ENCODE data around the gene TSKU.

GRCh38 chr11:76773921-76774361 lies 9.2 kb upstream of the TSKU start:
- TF ChIP-seq CTCF (IDR thresholded peaks at IDR 0.05) (no peak), POLR2A (IDR thresholded peaks at IDR 0.05) (no peak)
